ENCODE results near the gene MEIKIN. TPM values are rescaled to one million over a fixed set of nuclear protein-coding genes. Genes with fewer than 3 reads are reported as not detected.
"Not testable (repeated sequence)": the region's sequence is repeated elsewhere in the genome, so short reads cannot be mapped to it uniquely, and the experiment has no call there.

The MEIKIN gene
- total RNA-seq, 1 donor from 2014 or later: not detected

GRCh38 chr5:131786900-131787692 lies 158.4 kb downstream of the MEIKIN start:
- no peak overlapping the region for H3K4me3 Mint-ChIP-seq
- H3K9me3 Mint-ChIP-seq: no peaks in the 10 kb centered on the region
- H3K27me3 Mint-ChIP-seq (ENCODE audit: insufficient read depth): no peaks in the 10 kb centered on the region
- no peak overlapping the region for H3K27ac Mint-ChIP-seq
- intact Hi-C loops (cut with micrococcal nuclease): no loop called here
- H3K36me3 Mint-ChIP-seq (ENCODE audit: low read depth): peaks cover 19% of the 10 kb centered on the region
- DNase-seq (ENCODE audit: low spot score): no peak
- H3K4me1 Mint-ChIP-seq (ENCODE audit: low read depth): peaks cover 34% of the 10 kb centered on the region

- intact Hi-C loops (cut with micrococcal nuclease): no loop called here
- no peaks in the 10 kb centered on the region for H3K27me3 Mint-ChIP-seq (ENCODE audit: insufficient read depth)
- DNase-seq (ENCODE audit: low spot score): no peak
- no peak overlapping the region for H3K27ac Mint-ChIP-seq
- H3K4me1 Mint-ChIP-seq (ENCODE audit: low read depth): peaks cover 31% of the 10 kb centered on the region
- H3K9me3 Mint-ChIP-seq: no peaks in the 10 kb centered on the region
- no peak overlapping the region for H3K4me3 Mint-ChIP-seq
- H3K36me3 Mint-ChIP-seq (ENCODE audit: low read depth): peaks cover 20% of the 10 kb centered on the region
Measured at GRCh38 chr5:131786036-131786435, 159.4 kb downstream of the MEIKIN start.

GRCh38 chr5:131783874-131784273 lies 161.6 kb downstream of the MEIKIN start:
- Mint-ChIP-seq H3K36me3 (ENCODE audit: low read depth) (peaks cover 17% of the 10 kb centered on the region), H3K27me3 (ENCODE audit: insufficient read depth) (no peaks in the 10 kb centered on the region), H3K9me3 (no peaks in the 10 kb centered on the region), H3K27ac (no peak overlapping the region), H3K4me1 (ENCODE audit: low read depth) (peaks cover 30% of the 10 kb centered on the region), H3K4me3 (no peak overlapping the region)
- DNase-seq (ENCODE audit: low spot score): no peak
- intact Hi-C loops (cut with micrococcal nuclease): no loop called here

GRCh38 chr5:131783357-131783756 lies 162.1 kb downstream of the MEIKIN start:
- Mint-ChIP-seq H3K36me3 (ENCODE audit: low read depth) (peaks cover 17% of the 10 kb centered on the region), H3K27ac (no peak overlapping the region)
- intact Hi-C loops (cut with micrococcal nuclease): no loop called here

GRCh38 chr5:131782717-131783116 lies 162.7 kb downstream of the MEIKIN start:
- no peaks in the 10 kb centered on the region for H3K9me3 Mint-ChIP-seq
- H3K27me3 Mint-ChIP-seq (ENCODE audit: insufficient read depth): no peaks in the 10 kb centered on the region
- peaks cover 26% of the 10 kb centered on the region for H3K4me1 Mint-ChIP-seq (ENCODE audit: low read depth)
- no peak for DNase-seq (ENCODE audit: low spot score)
- no peak overlapping the region for H3K4me3 Mint-ChIP-seq
- no peak overlapping the region for H3K27ac Mint-ChIP-seq
- intact Hi-C loops (cut with micrococcal nuclease): no loop called here
- H3K36me3 Mint-ChIP-seq (ENCODE audit: low read depth): peaks cover 17% of the 10 kb centered on the region

More at GRCh38 chr5:131783357-131783756, 162.1 kb downstream of the MEIKIN start:
- H3K4me1 Mint-ChIP-seq (ENCODE audit: low read depth): peaks cover 30% of the 10 kb centered on the region
- no peaks in the 10 kb centered on the region for H3K9me3 Mint-ChIP-seq
- no peaks in the 10 kb centered on the region for H3K27me3 Mint-ChIP-seq (ENCODE audit: insufficient read depth)
- no peak for DNase-seq (ENCODE audit: low spot score)
- no peak overlapping the region for H3K4me3 Mint-ChIP-seq

- intact Hi-C loops (cut with micrococcal nuclease); H3K4me1 Mint-ChIP-seq (ENCODE audit: low read depth); H3K9me3 Mint-ChIP-seq; DNase-seq (ENCODE audit: low spot score); H3K4me3 Mint-ChIP-seq; H3K27ac Mint-ChIP-seq; H3K27me3 Mint-ChIP-seq (ENCODE audit: insufficient read depth): not testable (repeated sequence)
- peaks cover 13% of the 10 kb centered on the region for H3K36me3 Mint-ChIP-seq (ENCODE audit: low read depth)
Measured at GRCh38 chr5:131778141-131778540, 167.3 kb downstream of the MEIKIN start.

- Mint-ChIP-seq H3K27me3 (ENCODE audit: insufficient read depth) (no peaks in the 10 kb centered on the region), H3K4me1 (ENCODE audit: low read depth) (peaks cover 7% of the 10 kb centered on the region), H3K27ac (no peak overlapping the region), H3K9me3 (no peaks in the 10 kb centered on the region), H3K36me3 (ENCODE audit: low read depth) (peaks cover 12% of the 10 kb centered on the region), H3K4me3 (no peak overlapping the region)
- intact Hi-C loops (cut with micrococcal nuclease): no loop called here
- no peak for DNase-seq (ENCODE audit: low spot score)
Measured at GRCh38 chr5:131776450-131776849, 169.0 kb downstream of the MEIKIN start.

GRCh38 chr5:131774652-131775367 lies 170.7 kb downstream of the MEIKIN start:
- Mint-ChIP-seq H3K9me3 (no peaks in the 10 kb centered on the region), H3K27ac (no peak overlapping the region), H3K4me1 (ENCODE audit: low read depth) (no peaks in the 10 kb centered on the region), H3K27me3 (ENCODE audit: insufficient read depth) (no peaks in the 10 kb centered on the region), H3K4me3 (no peak overlapping the region), H3K36me3 (ENCODE audit: low read depth) (peaks cover 5% of the 10 kb centered on the region)
- DNase-seq (ENCODE audit: low spot score): no peak
- intact Hi-C loops (cut with micrococcal nuclease): loop anchor here (5.0 kb wide), 1 partner anchor 43 kb away; no protein-coding TSS in a partner anchor

- Mint-ChIP-seq H3K27me3 (ENCODE audit: insufficient read depth) (no peaks in the 10 kb centered on the region), H3K4me3 (no peak overlapping the region), H3K36me3 (ENCODE audit: low read depth) (peaks cover 5% of the 10 kb centered on the region), H3K27ac (no peak overlapping the region), H3K9me3 (no peaks in the 10 kb centered on the region), H3K4me1 (ENCODE audit: low read depth) (no peaks in the 10 kb centered on the region)
- DNase-seq (ENCODE audit: low spot score): no peak
- intact Hi-C loops (cut with micrococcal nuclease): loop anchor here (5.0 kb wide), 1 partner anchor 42 kb away; no protein-coding TSS in a partner anchor
Measured at GRCh38 chr5:131773805-131774204, 171.7 kb downstream of the MEIKIN start.

- Mint-ChIP-seq H3K27me3 (ENCODE audit: insufficient read depth) (no peaks in the 10 kb centered on the region), H3K9me3 (no peaks in the 10 kb centered on the region), H3K36me3 (ENCODE audit: low read depth) (no peaks in the 10 kb centered on the region), H3K4me3 (no peak overlapping the region), H3K27ac (no peak overlapping the region), H3K4me1 (ENCODE audit: low read depth) (no peaks in the 10 kb centered on the region)
- intact Hi-C loops (cut with micrococcal nuclease): loop anchor here (5.0 kb wide), 1 partner anchor 39 kb away; no protein-coding TSS in a partner anchor
- DNase-seq (ENCODE audit: low spot score): no peak
Measured at GRCh38 chr5:131771692-131772091, 173.8 kb downstream of the MEIKIN start.

GRCh38 chr5:131769961-131770360 lies 175.5 kb downstream of the MEIKIN start:
- Mint-ChIP-seq H3K4me3 (no peak overlapping the region), H3K4me1 (ENCODE audit: low read depth) (no peaks in the 10 kb centered on the region), H3K27me3 (ENCODE audit: insufficient read depth) (no peaks in the 10 kb centered on the region), H3K9me3 (peaks cover 7% of the 10 kb centered on the region), H3K27ac (no peak overlapping the region), H3K36me3 (ENCODE audit: low read depth) (peaks cover 5% of the 10 kb centered on the region)
- intact Hi-C loops (cut with micrococcal nuclease): loop anchor here (5.0 kb wide), 1 partner anchor 38 kb away; no protein-coding TSS in a partner anchor
- DNase-seq (ENCODE audit: low spot score): no peak

- peaks cover 11% of the 10 kb centered on the region for H3K9me3 Mint-ChIP-seq
- no peaks in the 10 kb centered on the region for H3K27me3 Mint-ChIP-seq (ENCODE audit: insufficient read depth)
- H3K27ac Mint-ChIP-seq: no peak overlapping the region
- H3K4me3 Mint-ChIP-seq: no peak overlapping the region
- intact Hi-C loops (cut with micrococcal nuclease): no loop called here
- DNase-seq (ENCODE audit: low spot score): no peak
- H3K36me3 Mint-ChIP-seq (ENCODE audit: low read depth): peaks cover 7% of the 10 kb centered on the region
- no peaks in the 10 kb centered on the region for H3K4me1 Mint-ChIP-seq (ENCODE audit: low read depth)
Measured at GRCh38 chr5:131769336-131769735, 176.1 kb downstream of the MEIKIN start.

GRCh38 chr5:131767891-131768290 lies 177.6 kb downstream of the MEIKIN start:
- Mint-ChIP-seq H3K27ac (no peak overlapping the region), H3K4me1 (ENCODE audit: low read depth) (no peaks in the 10 kb centered on the region), H3K4me3 (no peak overlapping the region), H3K9me3 (peaks cover 15% of the 10 kb centered on the region), H3K27me3 (ENCODE audit: insufficient read depth) (no peaks in the 10 kb centered on the region), H3K36me3 (ENCODE audit: low read depth) (peaks cover 11% of the 10 kb centered on the region)
- intact Hi-C loops (cut with micrococcal nuclease): no loop called here
- DNase-seq (ENCODE audit: low spot score): no peak

Measured in activated T-helper 1 cell treated with anti-CD3 and anti-CD28 coated beads, Interleukin-12 subunit alpha, Interleukin-12 subunit beta, Interleukin-2, Interleukin-4 antibody, amounts not matched to agents 30 ng/mL and 10 ng/mL and 1 ng/mL, durations not matched to agents 14 hours and 24 hours and 36 hours (primary cell).